Measurements from ENCODE around the gene SALL3.

The SALL3 gene

GRCh38 chr18:79049506-79049905 is 69.9 kb downstream of the SALL3 start:
- in situ Hi-C loops (cut with HindIII; ENCODE audit: low sequenced_read_pairs), result no loop called here
- DNase-seq (ENCODE audit: low read depth, low spot score), result no peak
- no peak for TF ChIP-seq CTCF (IDR thresholded peaks at IDR 0.05; ENCODE audit: low read depth, low read length)
- H3K4me3 ChIP-seq (ENCODE audit: low read depth, low read length), result no peak overlapping the region

Measured in astrocyte of the spinal cord (primary cell).